Neural progenitor cell (in vitro differentiated cells): ENCODE data around the gene GOLT1A.

Source experiments
- CTCF ChIP-seq: fragments of 200-600 bp; sonication (generic); IDR thresholded peaks from 2 replicates; pipeline ENCODE4 v1.5.1; 2017; ENCODE audit warnings: antibody characterized with exemption, mild to moderate bottlenecking
- EZH2phosphoT487 ChIP-seq: fragments of 200-600 bp; sonication (generic); IDR thresholded peaks from 2 replicates; pipeline ENCODE4 v1.6.1; 2017; ENCODE audit warnings: antibody characterized with exemption

- TF ChIP-seq CTCF (no peak), EZH2phosphoT487 (no peak)
Observed at GRCh38 chr1:204204944-204205343, 8.8 kb downstream of the GOLT1A start.
